Measurements from ENCODE around the gene CHRM3.

Gene CHRM3

DNA sequence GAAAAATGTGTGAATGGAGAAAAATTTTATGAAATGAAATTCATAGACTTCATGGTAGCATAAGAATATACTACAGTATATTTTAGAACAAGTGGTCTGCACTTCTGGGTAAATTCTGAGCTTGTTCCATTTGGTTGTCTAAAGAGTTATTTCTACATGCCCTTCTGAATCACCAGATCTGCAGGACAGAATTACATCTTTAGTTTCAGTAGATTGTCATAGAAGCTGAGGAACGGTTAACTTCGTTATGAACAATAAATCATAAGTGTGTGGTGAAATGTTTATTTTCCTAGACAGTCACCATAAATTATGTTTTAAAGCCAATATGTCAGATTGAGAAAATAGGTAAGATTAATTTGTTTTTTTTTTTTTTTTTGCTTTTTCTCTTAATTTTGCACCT is 30.9 kb downstream of the CHRM3 start:
- no peak for DNase-seq

- DNase-seq, result no peak
Observed at GRCh38 chr1:239417986-239418640, 31.7 kb downstream of the CHRM3 start.

DNA sequence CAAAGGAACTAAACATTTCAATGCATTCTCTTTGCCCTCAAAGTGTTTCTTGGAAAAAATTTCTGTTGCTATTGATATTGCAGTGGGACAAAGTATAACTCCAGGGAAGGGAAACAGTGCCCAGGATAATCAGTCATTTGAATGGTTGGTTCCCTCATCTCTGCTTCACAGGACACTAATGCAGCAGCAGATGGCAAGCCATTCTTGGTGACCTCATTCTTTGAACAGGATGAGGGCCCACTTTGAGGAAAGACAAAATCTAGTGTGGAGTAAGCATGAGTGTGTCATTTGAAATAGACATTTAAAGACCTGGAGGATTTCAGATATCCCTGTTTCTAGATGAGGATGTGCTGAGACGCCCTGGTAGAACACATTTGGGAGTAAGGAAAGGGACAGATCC is 32.3 kb downstream of the CHRM3 start:
- DNase-seq, result no peak

DNA sequence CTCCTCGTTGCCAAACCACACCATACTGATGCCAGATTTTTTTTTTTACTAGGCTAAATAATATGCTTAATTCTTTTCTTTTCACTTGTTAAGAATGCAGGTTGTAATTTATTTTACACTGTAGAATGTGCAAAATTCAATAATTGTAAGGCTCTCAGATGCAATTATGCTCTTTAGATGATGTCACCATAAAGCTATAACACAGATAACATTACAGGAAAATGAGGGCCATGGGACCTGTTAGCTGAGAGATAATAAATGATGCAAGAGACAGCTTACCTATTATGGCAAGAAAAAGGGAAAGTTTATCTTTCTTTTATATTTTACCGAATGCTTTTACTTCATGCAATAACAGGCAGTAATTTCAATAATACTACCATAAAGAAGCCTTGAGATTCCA is 35.4 kb downstream of the CHRM3 start:
- no peak for DNase-seq

DNA sequence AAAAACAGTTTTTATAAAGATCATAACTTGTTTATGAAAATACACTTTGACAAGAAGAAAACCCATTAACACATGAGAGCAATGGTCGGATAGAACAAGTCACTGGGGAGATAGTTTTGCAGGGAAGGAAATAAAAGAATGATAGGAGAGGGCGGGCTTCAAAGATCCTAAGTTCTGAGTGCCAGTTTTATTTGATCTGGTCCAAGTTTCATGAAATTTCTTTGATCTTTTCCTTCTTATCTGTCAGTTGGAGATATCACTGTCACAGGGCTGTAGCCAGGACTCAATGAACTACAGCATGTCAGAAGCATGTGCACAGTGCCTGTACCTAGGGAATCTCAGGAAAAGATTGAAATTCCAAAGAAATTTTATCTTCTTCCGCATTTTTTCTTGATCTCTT is 36.5 kb downstream of the CHRM3 start:
- DNase-seq, result no peak

DNA sequence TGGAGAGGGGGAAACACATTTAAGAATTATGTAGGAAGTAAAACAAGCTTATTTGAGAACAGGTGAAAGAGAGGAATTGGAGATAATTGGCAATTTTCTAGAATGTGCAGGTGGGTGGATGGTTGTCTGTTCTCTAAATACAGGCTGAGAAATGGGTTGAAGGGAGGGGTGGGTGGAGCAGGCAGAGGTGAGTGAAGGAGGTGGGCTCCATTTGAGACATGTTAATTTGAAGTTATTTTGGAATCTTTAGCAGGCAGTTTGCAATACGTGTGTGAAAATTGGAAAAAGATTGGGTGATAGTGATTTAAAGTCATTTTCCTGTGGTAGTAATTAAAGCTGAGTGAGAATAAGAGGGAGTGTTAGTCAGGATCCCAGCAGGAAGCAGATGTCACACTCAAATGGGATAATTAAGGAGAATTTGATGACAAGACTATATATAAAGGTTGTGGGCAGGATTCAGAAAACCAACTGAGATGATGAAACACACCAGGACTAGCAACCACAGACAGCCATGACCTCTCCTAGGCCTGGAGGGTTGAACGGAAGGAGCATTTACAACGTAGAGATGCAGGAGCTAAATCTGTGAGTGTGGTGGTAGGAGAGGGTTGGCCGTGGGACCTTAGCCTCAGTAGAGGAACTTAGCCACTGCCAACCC is 40.6 kb downstream of the CHRM3 start:
- no peak for DNase-seq

DNA sequence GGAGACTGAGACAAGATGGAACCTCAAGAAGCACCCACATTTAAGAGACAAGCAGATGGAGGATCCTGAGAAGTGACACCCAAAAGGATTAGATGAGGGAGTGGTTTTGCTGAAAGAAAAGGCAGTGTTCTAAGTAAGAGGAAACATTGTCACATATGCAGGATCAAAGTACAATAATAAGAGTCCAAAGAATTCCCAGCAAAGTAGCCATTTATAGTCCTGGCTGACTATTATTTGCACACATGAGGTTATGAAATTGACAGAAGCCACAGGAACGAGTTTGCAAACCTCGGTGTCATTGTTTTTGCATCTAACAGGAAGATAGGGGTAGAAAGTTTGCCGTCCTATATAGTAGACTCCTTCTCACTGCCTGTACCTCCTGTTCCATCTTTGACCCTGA is 41.3 kb downstream of the CHRM3 start:
- no peak for DNase-seq

DNA sequence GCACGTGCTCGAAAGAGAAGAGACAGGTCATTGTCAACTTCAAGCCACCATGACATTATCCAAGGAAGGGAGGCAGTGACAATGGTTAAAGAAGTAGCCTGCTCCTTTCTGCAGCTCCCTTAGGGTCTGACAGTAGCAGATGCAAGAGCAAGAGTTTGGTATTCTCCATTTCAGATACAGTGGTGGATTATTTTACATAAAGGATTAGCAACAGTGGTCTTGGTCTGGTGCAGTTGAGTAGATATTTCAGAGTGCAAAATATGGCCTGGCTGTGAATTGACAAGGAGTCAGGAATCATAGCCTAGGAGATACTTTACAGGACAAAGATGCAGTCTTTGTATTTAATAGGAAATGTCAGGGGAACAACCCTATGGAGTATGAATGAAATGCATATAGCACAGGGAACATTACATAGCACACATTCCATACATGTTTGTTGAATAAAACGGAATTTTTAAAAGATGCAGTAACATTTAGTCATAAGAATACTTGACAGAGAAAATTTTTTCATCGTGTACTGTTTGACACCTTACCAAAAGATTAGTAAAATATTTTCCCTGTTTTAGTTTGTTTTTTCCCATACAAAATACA is 41.8 kb downstream of the CHRM3 start:
- DNase-seq, result no peak

DNA sequence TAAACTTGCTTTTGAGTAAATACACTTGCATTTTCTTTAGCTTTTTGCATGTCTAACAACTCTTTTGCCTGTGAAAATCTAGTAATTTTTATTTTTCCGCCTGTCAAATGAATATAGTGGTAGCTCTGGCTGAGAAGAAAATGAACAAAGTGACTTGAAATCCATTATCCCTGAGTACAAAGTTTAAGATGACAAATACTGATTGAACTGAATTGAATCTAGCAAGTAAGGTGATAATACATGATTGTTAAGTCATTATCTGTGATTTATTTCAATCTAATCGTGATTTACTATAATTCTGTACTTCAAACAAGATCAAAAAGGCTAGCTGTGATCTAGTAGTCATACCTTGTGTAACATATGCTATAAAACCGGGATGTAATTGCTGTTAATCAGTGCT is 42.8 kb downstream of the CHRM3 start:
- no peak for DNase-seq

DNA sequence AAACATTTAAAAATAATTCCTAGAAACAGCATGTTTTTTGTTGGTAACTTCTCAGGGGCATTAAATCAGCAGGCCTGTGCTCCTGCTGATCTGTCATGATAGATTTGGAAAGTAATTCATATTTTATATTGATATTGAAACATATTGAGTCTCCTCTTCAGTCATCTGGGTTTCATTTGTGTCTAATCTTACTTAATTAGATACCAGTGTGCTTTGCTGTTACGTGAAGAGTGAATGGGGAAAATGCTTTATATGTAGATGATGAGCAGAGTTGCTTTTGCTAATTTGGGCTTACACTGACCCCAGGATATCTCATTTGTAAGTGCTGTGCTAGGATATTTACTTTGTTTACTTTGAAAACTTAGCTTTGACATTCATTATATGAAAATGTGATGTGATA is 45.9 kb downstream of the CHRM3 start:
- no peak for DNase-seq

DNA sequence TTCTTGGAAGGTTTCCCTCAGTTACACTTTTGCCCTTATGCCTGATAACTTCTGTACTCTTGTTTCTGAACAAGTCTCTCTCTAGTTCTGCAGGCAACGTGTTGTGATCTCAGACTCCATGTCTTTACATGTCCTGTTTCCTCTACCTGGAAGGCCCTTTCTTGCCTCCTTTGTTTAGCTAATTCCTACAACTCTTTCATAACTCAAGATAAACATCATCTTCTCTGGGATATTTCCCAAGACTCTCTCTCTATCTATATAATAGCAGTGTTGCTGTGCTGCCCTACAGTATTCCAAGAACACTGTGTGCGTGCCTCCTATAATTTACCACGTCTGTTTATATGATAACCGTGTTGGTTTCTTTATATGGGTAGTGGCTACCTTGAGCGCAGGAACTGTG is 47.8 kb downstream of the CHRM3 start:
- DNase-seq, result no peak

All from NK-92 treated with Interleukin-12 subunit alpha and Interleukin-12 subunit beta, amount 100 ng/mL, for 24 hours (cell line).